Keratinocyte (primary cell): ENCODE results near the gene ITPR1. TPM values are rescaled to one million over a fixed set of nuclear protein-coding genes. Genes with fewer than 3 reads are reported as not detected.

Experiments
- DNase-seq: peaks from one replicate; pipeline ENCODE4 v3.0.0-alpha.2; 2011; ENCODE audit warnings: low read depth, missing footprints, low spot score
- FAIRE-seq: peaks from 2 replicates; lab custom pipeline; 2011; peaks lifted over from hg19 to GRCh38; lab: Jason Lieb, UNC
- H2AFZ ChIP-seq: 2 replicates; pipeline ENCODE4 v1.6.0; 2012; ENCODE audit warnings: low read length, control low read depth, inconsistent platforms; ENCODE audit not compliant: control insufficient read depth
- H3K27ac ChIP-seq: 2 replicates; pipeline ENCODE4 v1.5.1; 2011; ENCODE audit warnings: low read length; ENCODE audit not compliant: control insufficient read depth, insufficient read depth
- H3K27me3 ChIP-seq: 3 replicates; pipeline ENCODE4 v1.6.0; 2011; ENCODE audit warnings: low read length; ENCODE audit not compliant: control insufficient read depth, insufficient read depth; ENCODE audit errors: extremely low read depth
- H3K36me3 ChIP-seq, 2 experiments: 2 replicates in 1 of 2; 3 replicates in 1 of 2; pipeline ENCODE4 v1.5.1; 2011; ENCODE audit warnings: low read length in 2 of 2, mild to moderate bottlenecking in 1 of 2; ENCODE audit not compliant: control insufficient read depth in 2 of 2, insufficient read depth in 2 of 2; ENCODE audit errors: extremely low read depth in 1 of 2
- H3K4me1 ChIP-seq: 3 replicates; pipeline ENCODE4 v1.5.1; 2011; ENCODE audit warnings: low read length; ENCODE audit not compliant: control insufficient read depth, insufficient read depth; ENCODE audit errors: extremely low read depth
- H3K4me2 ChIP-seq: 3 replicates; pipeline ENCODE4 v1.6.0; 2011; ENCODE audit warnings: low read depth, low read length; ENCODE audit not compliant: control insufficient read depth, insufficient read depth; ENCODE audit errors: extremely low read depth
- H3K4me3 ChIP-seq, 3 experiments: fragments of 200-600 bp in 1 of 3; sonication (generic) in 1 of 3; 2 replicates in 2 of 3; 3 replicates in 1 of 3; pipeline ENCODE4 v1.5.1; 2011 to 2016; ENCODE audit warnings: low read length in 3 of 3, mild to moderate bottlenecking in 3 of 3, control low read depth in 2 of 3, inconsistent platforms in 1 of 3, low read depth in 1 of 3, mixed read lengths in 1 of 3, mixed run types in 1 of 3, moderate library complexity in 1 of 3; ENCODE audit not compliant: control insufficient read depth in 2 of 3, insufficient read depth in 2 of 3; ENCODE audit errors: extremely low read depth in 1 of 3
- H3K79me2 ChIP-seq: 2 replicates; pipeline ENCODE4 v1.6.0; 2012; ENCODE audit warnings: low read length; ENCODE audit not compliant: control insufficient read depth, insufficient read depth
- H3K9ac ChIP-seq: 3 replicates; pipeline ENCODE4 v1.6.0; 2011; ENCODE audit warnings: low read length; ENCODE audit not compliant: control insufficient read depth, insufficient read depth; ENCODE audit errors: extremely low read depth
- H3K9me1 ChIP-seq: 3 replicates; pipeline ENCODE4 v1.6.0; 2011; ENCODE audit warnings: low read length; ENCODE audit not compliant: control insufficient read depth, insufficient read depth; ENCODE audit errors: extremely low read depth
- H3K9me3 ChIP-seq: 2 replicates; pipeline ENCODE4 v1.5.1; 2012; ENCODE audit warnings: low read depth, low read length; ENCODE audit not compliant: control insufficient read depth
- H4K20me1 ChIP-seq: 3 replicates; pipeline ENCODE4 v1.6.0; 2011; ENCODE audit warnings: low read length; ENCODE audit not compliant: control insufficient read depth, insufficient read depth; ENCODE audit errors: extremely low read depth
- EZH2 ChIP-seq: IDR thresholded peaks from one replicate; pipeline ENCODE4 v1.6.1; 2012; ENCODE audit warnings: inconsistent platforms, mild to moderate bottlenecking, low read length, moderate library complexity
- dilution Hi-C: fragments of 300-500 bp; cut with MboI; formaldehyde crosslinking; loops from one replicate; pipeline ENCODE4 v1.7.0; 2020; ENCODE audit warnings: low sequenced_read_pairs; ENCODE audit not compliant: extremely low pct_ligation_motif_present
- polyA plus RNA-seq, 5 experiments: library from polyadenylated mRNA; depleted of rRNA in 3 of 5; stranded (reverse) in 3 of 5; stranded (forward) in 1 of 5; unstranded in 1 of 5; fragments of >200 nt; gene quantifications; 1 replicate in 1 of 5; 2 replicates in 3 of 5; 3 replicates in 1 of 5; pipeline versions ENCODE4 v1.2.1 to v1.2.3, GENCODE V29; 2011 to 2012; ENCODE audit warnings: missing spikeins in 2 of 5, low read depth in 1 of 5, low replicate concordance in 1 of 5
- TF ChIP-seq, protein P1 (sequence below), 3 experiments: IDR thresholded peaks in 1 of 3; conservative IDR thresholded peaks in 1 of 3; optimal IDR thresholded peaks in 1 of 3; 2 replicates in 2 of 3; 3 replicates in 1 of 3; pipeline versions ENCODE3 to v1.5.1; 2011; ENCODE audit warnings: low read length in 3 of 3, mild to moderate bottlenecking in 3 of 3, moderate library complexity in 2 of 3, control low read depth in 1 of 3, inconsistent platforms in 1 of 3; ENCODE audit not compliant: insufficient read depth in 2 of 3; ENCODE audit errors: extremely low read depth in 1 of 3

ITPR1 gene
- polyA plus RNA-seq, 1 donor (not counting 4 experiments of a cell fraction or from before 2014, with no cell fraction given), result 3.5 TPM

DNA sequence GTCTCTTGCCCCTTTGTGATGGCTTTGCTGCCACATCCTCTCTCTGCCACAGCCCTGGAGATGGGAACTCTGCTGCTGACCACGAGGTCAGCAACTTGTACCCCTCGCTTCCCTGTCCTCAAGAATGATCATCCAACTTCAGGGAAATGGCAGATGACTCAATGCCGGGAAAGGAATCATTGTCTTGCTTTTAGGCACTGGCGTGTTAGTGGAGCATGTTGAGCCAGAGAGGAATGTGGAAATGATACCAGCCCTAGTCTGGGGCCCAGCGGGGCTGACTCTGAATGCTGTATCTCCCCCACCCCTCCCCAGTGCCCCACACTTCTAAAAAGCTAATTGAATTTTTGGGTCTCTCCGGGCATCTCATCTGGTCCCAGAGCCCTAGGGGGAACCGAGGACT, 301.2 kb downstream of the ITPR1 start:
- dilution Hi-C loops, result no loop called here
- Histone ChIP-seq H3K36me3 (no peaks in the 10 kb centered on the region), H3K27me3 (no peaks in the 10 kb centered on the region), H3K4me1 (no peaks in the 10 kb centered on the region), H3K9ac (no peak overlapping the region), H2AFZ (no peak overlapping the region), H3K9me3 (no peaks in the 10 kb centered on the region), H3K9me1 (no peaks in the 10 kb centered on the region), H3K4me2 (no peak overlapping the region), H4K20me1 (no peaks in the 10 kb centered on the region), H3K27ac (no peak overlapping the region), H3K79me2 (no peaks in the 10 kb centered on the region), H3K4me3 (no peak overlapping the region)
- no peak for DNase-seq
- TF ChIP-seq, protein P1, sequence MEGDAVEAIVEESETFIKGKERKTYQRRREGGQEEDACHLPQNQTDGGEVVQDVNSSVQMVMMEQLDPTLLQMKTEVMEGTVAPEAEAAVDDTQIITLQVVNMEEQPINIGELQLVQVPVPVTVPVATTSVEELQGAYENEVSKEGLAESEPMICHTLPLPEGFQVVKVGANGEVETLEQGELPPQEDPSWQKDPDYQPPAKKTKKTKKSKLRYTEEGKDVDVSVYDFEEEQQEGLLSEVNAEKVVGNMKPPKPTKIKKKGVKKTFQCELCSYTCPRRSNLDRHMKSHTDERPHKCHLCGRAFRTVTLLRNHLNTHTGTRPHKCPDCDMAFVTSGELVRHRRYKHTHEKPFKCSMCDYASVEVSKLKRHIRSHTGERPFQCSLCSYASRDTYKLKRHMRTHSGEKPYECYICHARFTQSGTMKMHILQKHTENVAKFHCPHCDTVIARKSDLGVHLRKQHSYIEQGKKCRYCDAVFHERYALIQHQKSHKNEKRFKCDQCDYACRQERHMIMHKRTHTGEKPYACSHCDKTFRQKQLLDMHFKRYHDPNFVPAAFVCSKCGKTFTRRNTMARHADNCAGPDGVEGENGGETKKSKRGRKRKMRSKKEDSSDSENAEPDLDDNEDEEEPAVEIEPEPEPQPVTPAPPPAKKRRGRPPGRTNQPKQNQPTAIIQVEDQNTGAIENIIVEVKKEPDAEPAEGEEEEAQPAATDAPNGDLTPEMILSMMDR (optimal IDR thresholded peaks at IDR 0.05 in 1 of 3, IDR thresholded peaks at IDR 0.05 in 1 of 3, conservative IDR thresholded peaks at IDR 0.05 in 1 of 3; ENCODE audit: extremely low read depth in 1 of 3, insufficient read depth in 2 of 3, low read length in 3 of 3), result no peak
- TF ChIP-seq EZH2, result no peak
- FAIRE-seq, result no peak

DNA sequence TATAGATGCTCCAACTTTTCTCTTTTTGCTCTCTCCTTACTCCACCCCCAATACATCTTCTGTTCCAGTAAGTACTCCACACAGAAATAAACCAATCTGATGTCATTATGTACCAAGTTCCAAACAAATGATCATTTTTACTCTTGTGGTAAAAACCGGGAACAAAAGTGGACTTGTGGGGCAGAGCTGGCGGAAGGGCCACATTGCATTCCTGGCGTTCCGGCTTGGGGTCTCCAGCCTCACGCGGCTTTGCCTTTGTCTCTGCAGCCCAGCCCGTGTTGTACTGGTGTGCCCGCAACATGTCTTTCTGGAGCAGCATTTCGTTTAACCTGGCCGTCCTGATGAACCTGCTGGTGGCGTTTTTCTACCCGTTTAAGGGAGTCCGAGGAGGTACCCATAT, 301.6 kb downstream of the ITPR1 start:
- FAIRE-seq (no peak), DNase-seq (no peak)
- no peaks in the 10 kb centered on the region for H3K9me1 ChIP-seq
- no peaks in the 10 kb centered on the region for H3K79me2 ChIP-seq
- H3K4me3 ChIP-seq, result no peak overlapping the region
- H3K9me3 ChIP-seq, result no peaks in the 10 kb centered on the region
- no peaks in the 10 kb centered on the region for H3K27me3 ChIP-seq
- TF ChIP-seq, protein P1 (optimal IDR thresholded peaks at IDR 0.05 in 1 of 3, IDR thresholded peaks at IDR 0.05 in 1 of 3, conservative IDR thresholded peaks at IDR 0.05 in 1 of 3; ENCODE audit: extremely low read depth in 1 of 3, insufficient read depth in 2 of 3, low read length in 3 of 3), result no peak
- TF ChIP-seq EZH2, result no peak
- H2AFZ ChIP-seq, result no peak overlapping the region
- no peak overlapping the region for H3K9ac ChIP-seq
- no peaks in the 10 kb centered on the region for H3K36me3 ChIP-seq
- H3K4me1 ChIP-seq, result no peaks in the 10 kb centered on the region
- H3K4me2 ChIP-seq, result no peak overlapping the region
- dilution Hi-C loops, result no loop called here
- H4K20me1 ChIP-seq, result no peaks in the 10 kb centered on the region
- no peak overlapping the region for H3K27ac ChIP-seq
